Superior temporal gyrus (tissue), 1 donor: Measurements from ENCODE around the gene PIEZO1.

Source experiments
- DNase-seq: peaks from one replicate; pipeline ENCODE4 v3.0.0-alpha.2; 2016; ENCODE audit errors: extremely low spot score

PIEZO1 gene

DNA sequence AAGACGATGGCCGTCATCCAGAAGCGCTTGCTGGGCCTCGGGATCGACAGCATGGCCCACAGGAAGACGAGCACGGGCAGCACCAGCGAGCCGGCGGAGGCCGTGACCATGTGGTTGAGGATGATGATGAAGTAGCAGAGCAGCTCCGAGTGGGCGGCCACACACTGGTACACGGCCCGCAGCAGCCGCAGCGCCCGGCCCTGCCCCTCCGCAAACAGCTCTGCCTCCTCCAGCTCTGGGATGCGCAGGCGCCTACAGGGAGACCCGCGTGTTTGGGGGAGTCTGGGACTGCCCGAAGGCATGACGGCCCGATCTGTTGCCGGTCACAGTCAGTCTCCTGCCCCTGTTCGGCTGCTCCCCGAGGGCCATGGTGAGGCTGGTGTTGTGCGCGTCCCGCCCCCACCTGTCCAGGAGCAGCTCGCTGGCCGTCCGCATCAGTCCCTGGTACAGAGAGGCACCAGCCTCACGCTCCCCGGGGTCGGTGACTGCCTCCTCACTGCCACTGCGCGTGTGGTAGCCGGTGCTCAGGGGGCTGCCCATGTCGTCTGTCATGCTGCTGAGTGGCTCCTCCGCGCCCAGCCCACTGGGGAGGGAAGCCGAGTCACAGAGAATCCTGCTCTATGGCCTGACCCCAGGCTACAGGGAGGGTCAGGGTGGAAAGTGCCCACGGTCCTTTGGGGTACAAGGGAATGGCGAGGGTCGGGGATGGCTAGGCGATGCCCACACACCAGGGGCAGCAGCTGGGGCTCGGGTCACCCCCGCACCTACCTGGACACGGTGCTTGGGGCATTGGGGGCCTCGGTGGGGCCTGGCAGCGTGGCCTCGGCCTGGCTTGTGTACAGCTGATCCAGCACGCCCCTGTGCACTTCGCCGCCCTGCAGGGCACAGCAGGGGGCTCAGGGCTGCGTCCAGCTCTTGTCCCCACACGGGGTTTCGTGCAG lies 62.9 kb downstream of the PIEZO1 start:
- DNase-seq: no peak

DNA sequence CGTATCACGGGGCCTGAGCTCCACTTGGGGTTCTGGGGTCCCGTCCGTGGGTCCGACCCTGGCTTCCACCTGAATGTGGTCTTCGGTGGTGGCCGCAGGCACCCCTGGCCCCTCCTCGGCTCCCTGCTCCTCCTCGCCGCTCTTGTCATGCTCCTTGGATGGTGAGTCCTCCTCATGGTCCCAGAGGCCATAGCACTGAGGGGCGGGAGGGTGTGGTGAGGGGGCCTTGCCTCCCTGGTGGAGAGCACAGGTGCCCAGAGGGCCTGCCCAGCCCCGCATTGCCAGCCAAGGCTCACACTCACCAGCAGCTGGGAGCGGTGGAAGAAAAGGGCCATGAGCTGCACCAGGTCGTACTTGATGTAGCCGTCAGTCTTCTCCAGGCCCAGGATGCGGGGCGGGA lies 63.8 kb downstream of the PIEZO1 start:
- DNase-seq: no peak

GRCh38 chr16:88720396-88720970 lies 64.5 kb downstream of the PIEZO1 start:
- no peak for DNase-seq

DNA sequence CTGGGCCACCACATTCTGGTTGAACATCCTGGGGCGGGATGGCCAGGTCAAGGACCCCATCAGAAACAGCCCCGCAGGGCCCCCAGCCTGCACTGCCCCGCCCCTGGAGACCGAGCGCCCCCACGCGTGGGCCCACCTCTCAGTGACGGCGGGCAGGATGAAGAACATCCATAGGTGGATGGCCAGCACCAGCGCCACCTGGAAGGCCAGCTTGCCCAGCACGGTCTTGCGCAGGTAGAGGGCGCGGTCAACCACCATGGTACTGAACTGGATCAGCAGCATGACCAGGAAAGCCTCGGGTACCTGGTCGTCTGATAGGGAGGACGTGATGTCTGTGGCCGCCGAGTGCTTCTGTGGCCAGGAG lies 65.1 kb downstream of the PIEZO1 start:
- DNase-seq: no peak

DNA sequence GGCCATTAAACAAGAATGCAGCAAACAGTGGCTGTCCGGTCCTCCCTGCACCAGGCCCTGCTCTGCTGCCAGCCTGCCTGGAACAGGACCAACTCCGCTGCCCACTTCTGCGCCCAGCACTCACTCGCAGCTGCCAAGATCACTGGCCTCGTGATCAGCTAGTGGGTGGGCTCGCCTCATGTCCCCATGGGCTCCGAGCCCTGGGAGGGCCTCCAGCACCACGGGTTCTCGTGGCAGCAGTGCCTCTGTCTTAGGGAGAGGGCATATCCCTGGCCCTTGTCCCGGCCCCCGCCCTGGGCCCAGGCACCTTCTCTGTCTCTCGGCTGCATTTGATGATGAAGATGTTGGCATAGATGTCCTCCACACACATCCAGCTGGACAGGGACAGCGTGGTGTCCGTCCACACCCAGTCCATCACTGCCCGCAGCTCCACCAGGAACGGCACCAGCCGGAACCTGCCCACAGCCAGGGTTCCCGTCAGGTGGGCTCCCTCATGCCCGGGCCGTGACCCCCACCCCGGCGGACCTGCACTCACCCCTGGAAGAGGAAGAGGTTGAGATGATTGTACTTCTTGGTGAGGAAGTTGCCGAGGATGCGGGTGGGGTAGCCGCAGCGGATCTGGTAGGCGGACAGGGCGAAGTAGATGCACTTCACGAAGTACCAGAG lies 65.6 kb downstream of the PIEZO1 start:
- peak; percentile 80 for DNase-seq

DNA sequence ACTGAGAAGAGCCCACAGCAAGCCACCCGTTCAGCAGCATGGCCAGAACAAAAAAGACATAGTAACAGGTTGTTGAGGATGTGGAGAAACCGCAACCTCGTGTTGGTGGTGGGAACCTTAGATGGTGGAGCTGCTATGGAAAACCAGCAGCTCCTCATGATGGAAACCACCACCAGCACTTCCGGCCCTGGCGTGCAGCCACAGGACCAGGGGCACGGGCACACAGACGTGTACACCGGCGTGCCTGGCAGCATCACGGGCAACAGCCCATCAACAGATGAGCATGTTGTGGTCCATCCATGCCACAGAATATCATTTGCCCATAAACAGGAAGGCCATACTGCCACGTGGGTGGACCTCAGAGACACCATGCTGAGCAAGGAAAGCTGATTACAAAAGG lies 66.8 kb downstream of the PIEZO1 start:
- no peak for DNase-seq

- no peak for DNase-seq
These were observed 68.4 kb downstream of the PIEZO1 start for GRCh38 chr16:88716601-88717001.

GRCh38 chr16:88716201-88716600 lies 68.8 kb downstream of the PIEZO1 start:
- DNase-seq: no peak

DNA sequence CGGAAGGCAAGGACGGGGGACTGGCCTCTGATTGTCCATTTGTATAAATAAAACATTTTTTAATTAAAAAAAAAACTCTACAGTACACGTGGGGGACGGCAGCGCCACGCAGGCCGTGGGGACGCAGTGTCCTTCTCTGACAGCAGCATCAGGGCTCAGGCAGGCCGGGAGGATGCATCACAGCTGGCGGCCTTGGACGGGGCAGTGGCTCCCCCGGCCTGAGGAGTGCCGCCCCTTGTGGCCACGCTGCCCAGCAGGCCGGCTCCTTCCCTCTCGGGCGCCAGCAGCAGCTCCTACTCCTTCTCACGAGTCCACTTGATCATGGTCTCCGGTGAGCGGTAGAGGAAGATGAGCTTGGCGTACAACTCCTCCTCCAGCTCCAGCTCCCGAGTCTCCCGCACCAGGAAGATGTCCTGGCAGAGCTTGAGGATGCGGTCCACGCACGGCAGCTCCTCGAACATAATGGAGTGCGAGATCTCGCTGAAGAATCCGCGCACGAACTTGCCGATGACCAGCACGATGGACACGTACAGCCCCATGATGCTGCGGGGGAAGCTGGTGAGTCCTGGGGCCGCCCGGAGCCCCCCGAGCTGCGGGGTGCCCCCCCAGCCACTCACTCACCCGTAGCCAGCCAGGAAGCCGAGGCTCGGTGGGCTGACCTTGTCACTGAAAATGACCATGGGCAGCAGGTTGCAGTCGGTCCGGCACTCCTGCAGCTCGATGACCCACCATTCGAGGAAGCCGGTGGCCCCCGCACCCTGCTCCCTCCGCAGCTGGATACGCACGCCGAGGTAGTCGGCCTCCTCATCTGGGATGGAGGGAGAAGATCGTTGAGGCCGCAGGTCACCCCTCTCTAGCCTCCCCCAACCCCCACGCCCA lies 69.5 kb downstream of the PIEZO1 start:
- no peak for DNase-seq

DNA sequence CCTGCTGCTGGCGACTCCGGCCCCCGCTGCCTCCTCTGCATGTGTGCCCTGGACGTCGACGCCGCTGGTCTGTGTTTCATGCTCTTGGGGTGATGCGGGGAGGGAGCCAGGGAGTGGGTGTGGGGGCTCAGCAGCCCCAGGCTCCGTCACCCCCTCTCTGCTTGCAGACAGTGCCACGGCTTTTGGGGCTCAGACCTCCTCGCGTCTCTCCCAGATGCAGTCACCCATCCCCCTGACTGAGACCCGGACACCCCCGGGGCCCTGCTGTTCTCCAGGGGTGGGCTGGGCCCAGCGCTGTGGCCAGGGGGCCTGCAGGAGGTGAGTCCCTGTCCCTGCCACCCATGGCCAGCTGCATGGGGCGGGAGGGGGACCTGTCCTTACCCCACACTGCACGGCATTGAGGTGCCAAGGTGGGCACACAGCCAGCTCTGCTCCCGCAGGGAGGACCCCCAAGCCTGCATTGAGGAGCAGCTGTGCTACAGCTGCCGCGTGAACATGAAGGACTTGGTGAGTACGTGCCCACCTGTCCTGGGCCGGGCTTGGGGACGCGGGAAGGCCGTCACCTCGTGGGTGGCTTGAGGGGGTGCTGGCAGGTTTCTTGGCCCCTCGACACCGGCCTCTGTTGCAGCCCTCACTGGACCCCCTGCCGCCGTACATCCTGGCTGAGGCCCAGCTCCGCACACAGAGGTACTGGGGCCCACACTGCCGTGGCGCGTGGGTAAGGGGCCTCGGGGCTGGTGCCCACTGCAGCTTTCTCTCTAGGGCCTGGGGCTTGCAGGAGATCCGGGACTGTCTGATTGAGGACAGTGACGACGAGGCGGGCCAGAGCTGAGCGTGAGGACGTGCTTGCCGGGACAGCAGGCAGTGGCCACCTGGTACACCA lies 70.4 kb downstream of the PIEZO1 start:
- no peak for DNase-seq

GRCh38 chr16:88713568-88714419 lies 71.2 kb downstream of the PIEZO1 start:
- DNase-seq: no peak

- no peak for DNase-seq
These were observed 72.0 kb downstream of the PIEZO1 start for GRCh38 chr16:88713054-88713453.

DNA sequence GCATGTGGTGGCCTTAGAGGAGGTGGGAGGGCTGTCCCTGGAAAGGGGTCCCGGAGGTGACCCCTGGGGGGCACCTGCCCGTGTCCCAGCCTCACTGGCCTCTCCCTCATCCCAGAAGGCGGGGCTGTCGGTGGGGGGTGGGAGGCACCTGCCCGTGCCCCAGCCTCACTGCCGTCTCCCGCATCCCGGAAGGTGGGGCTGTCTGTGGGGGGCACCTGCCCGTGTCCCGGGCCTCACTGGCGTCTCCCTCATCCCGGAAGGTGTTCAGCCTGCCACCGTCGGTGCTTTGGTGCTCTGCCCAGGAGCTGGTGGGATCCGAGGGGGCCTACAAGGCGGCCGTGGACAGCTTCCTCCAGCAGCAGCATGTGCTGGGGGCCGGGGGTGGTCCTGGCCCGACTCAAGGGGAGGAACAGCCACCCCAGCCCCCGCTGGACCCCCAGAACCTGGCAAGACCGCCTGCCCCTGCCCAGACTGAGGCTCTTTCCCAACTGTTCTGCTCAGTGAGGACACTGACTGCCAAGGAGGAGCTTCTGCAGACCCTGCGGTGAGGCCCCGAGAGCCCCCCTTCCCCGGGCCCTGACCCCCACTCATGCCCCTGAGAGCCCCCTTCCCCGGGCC lies 72.5 kb downstream of the PIEZO1 start:
- DNase-seq: no peak

DNA sequence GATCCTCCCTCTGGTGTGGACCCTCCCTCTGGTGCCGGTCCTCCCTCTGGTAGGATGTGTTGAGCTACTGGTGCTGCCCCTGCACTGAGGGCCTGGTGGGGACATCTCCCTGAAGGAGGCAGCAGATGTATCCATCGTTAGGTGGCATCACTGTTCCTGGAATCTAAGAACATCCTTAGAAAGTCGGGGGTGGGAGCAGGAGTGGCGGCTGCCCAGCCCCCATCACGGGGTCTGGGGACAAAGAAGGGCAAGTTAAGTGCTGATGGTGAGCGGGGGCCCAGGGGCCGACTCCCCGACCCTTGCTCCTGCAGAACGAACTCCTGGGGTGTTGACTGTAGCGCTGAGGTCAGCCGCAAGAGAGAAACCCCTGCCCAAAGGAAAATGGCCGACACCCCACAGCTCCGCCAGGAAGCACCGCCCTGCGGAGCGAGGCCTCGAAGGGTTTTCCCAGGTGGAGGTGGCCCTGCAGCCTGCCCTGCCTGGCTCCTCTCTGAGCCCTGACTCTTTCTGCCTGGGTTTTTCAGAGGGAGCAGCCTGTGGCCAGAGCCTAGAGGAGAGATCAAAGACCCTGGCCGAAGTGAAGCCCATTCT lies 73.2 kb downstream of the PIEZO1 start:
- DNase-seq: no peak

DNA sequence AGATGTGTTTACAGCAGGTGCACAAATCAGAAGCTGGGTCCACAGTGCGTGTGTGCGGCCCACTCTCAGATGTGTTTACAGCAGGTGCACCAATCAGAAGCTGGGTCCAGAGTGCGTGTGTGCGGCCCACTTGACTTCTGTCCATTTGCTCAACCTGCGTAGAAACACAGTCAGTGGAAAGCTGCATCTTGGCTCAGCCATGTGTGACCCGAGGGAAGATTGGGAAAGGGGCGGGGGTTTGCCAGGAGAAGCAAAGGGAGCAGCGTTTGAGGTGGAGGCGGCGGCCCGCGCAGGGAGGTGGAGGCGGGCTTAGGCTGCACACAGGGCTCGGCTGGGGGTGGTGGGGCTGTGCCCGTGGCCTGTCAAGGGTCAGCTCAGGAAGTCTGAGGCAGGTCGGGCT lies 74.5 kb downstream of the PIEZO1 start:
- no peak for DNase-seq

DNA sequence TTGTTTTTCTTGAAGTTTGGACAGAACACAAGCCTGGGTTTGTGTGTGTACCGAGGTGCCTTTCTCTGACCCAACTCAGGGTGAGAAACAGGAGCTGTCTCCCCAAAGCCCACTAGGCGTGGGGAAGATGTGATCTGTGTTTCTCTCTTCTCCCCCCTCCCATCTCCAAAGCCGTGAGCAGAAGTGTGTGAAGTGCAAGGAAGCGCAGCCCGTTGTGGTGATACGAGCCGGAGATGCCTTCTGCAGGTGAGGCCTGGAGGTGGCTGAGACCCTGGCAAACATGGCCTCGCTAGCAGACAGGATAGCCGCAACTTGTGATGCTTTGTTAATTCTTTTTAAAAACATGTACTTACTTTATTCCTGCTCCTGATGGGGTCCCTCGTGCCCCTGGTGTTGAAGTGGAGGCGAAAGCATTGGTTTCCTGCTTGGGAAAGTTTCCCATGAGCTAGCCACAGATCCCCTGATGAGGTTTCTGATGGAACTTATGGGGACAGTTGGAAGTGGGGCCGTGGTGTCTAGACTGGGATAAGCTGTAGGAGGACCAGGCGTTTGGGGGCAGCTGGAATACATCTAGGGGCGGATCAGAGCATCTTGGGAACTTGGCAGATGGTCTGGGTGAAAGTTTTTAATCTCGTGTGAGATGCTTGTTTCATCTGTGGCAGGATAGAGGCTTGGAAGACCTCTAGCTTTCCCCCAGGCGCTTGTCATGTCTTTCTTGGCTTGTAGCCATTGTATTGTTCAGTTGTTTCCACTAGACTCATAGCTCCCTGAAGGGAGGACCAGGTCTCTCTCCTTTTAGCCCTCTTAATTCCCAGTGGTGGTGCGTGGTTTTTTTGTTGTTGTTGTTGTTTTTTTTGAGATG lies 77.8 kb downstream of the PIEZO1 start:
- DNase-seq: no peak

GRCh38 chr16:88706229-88706964 lies 78.6 kb downstream of the PIEZO1 start, which contains the start of the genes CTU2 and RNF166:
CTU2 (plus strand) TSS chr16:88706503; CDS start chr16:88706531, 28 bp downstream.
RNF166 (minus strand) TSS chr16:88706408; CDS start chr16:88706325, 83 bp downstream.
- peak; percentile 87 for DNase-seq
